GM18508 (cell line): ENCODE results near the gene GRM8.

ENCODE experiments used
- ATAC-seq: cut with Tn5 transposase; IDR thresholded peaks from one replicate; pipeline ENCODE4 v1.9.1; 2021; ENCODE audit warnings: moderate number of reproducible peaks; ENCODE audit not compliant: insufficient read depth, unreplicated experiment

GRM8 gene

GRCh38 chr7:126605056-126605455 lies 647.7 kb downstream of the GRM8 start:
- ATAC-seq = no peak

- ATAC-seq = no peak
Observed at GRCh38 chr7:126589068-126589684, 663.6 kb downstream of the GRM8 start.

- ATAC-seq = no peak
Observed at GRCh38 chr7:126578338-126578737, 674.4 kb downstream of the GRM8 start.

- no peak for ATAC-seq
Observed at GRCh38 chr7:126574276-126575250, 678.2 kb downstream of the GRM8 start.

GRCh38 chr7:126570845-126571244 lies 681.9 kb downstream of the GRM8 start:
- no peak for ATAC-seq

- no peak for ATAC-seq
Observed at GRCh38 chr7:126569402-126569801, 683.3 kb downstream of the GRM8 start.

- peak; percentile 56 for ATAC-seq
Observed at GRCh38 chr7:126557271-126557670, 695.5 kb downstream of the GRM8 start.

- no peak for ATAC-seq
Observed at GRCh38 chr7:126541406-126541805, 711.3 kb downstream of the GRM8 start.

GRCh38 chr7:126535176-126535575 lies 717.6 kb downstream of the GRM8 start:
- ATAC-seq = no peak

GRCh38 chr7:126533715-126534114 lies 719.0 kb downstream of the GRM8 start:
- ATAC-seq = no peak

- no peak for ATAC-seq
Observed at GRCh38 chr7:126529833-126530232, 722.9 kb downstream of the GRM8 start.

- ATAC-seq = no peak
Observed at GRCh38 chr7:126529254-126529653, 723.5 kb downstream of the GRM8 start.

GRCh38 chr7:126525906-126526305 lies 726.8 kb downstream of the GRM8 start:
- no peak for ATAC-seq

GRCh38 chr7:126524967-126525366 lies 727.8 kb downstream of the GRM8 start:
- no peak for ATAC-seq

- no peak for ATAC-seq
Observed at GRCh38 chr7:126511046-126511445, 741.7 kb downstream of the GRM8 start.

- no peak for ATAC-seq
Observed at GRCh38 chr7:126501617-126502016, 751.1 kb downstream of the GRM8 start.

- ATAC-seq = no peak
Observed at GRCh38 chr7:126499481-126499880, 753.3 kb downstream of the GRM8 start.

- ATAC-seq = no peak
Observed at GRCh38 chr7:126495733-126496132, 757.0 kb downstream of the GRM8 start.

GRCh38 chr7:126495001-126495400 lies 757.7 kb downstream of the GRM8 start:
- no peak for ATAC-seq

- ATAC-seq = no peak
Observed at GRCh38 chr7:126493801-126494200, 758.9 kb downstream of the GRM8 start.

- ATAC-seq = no peak
Observed at GRCh38 chr7:126489874-126490273, 762.9 kb downstream of the GRM8 start.
